Measurements from ENCODE around the gene MASP2. TPM values are rescaled to one million over a fixed set of nuclear protein-coding genes. Genes with fewer than 3 reads are reported as not detected.
"Not testable (repeated sequence)": the region's sequence is repeated elsewhere in the genome, so short reads cannot be mapped to it uniquely, and the experiment has no call there.

MASP2 gene
- not detected for total RNA-seq

DNA sequence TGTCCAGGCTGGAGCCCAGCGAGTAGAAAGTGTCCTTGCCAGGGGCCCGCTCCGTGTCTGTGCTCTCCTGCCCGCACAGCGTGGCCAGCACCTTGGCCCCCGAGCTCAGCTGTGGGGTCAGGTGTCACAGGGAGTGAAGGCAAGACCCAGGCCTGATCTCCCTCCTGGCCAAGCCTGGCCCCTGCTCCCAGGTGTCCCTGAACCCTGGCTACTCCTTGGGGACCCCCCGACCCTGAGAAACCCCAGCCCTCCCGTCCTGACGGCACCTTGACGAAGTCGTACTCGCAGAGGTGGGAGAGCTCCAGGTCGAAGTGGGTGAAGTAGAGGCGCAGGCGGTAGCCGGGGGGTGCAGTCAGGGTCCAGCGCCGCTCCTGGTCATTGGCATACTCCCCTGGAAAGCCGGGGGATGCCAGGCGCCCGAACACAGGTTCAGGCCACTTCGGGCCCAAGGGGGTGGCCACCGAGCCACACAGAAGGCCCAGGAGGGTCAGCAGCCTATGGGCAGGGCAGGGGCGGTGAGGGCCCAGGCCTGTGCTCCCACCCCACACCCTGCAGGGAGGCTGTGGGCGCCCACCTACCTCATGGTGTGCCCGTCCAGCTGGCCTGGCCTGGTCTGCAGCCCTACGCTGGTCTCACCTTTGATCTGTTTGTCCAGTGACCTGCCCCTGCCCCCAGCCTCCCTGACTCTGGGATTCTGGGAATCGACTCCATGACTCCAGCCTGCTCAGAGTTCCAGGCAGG lies at the start of gene MASP2:
MASP2 (minus strand) TSS at position 615 of the 741 bp plus-strand sequence; CDS start at position 583, 32 bp downstream.
- H3K4me1 ChIP-seq (replicated peaks), result no peaks in the 10 kb centered on the region
- WGBS, result 91% methylated on average over 26 of the region's 28 CpGs
- TF ChIP-seq, protein P1, sequence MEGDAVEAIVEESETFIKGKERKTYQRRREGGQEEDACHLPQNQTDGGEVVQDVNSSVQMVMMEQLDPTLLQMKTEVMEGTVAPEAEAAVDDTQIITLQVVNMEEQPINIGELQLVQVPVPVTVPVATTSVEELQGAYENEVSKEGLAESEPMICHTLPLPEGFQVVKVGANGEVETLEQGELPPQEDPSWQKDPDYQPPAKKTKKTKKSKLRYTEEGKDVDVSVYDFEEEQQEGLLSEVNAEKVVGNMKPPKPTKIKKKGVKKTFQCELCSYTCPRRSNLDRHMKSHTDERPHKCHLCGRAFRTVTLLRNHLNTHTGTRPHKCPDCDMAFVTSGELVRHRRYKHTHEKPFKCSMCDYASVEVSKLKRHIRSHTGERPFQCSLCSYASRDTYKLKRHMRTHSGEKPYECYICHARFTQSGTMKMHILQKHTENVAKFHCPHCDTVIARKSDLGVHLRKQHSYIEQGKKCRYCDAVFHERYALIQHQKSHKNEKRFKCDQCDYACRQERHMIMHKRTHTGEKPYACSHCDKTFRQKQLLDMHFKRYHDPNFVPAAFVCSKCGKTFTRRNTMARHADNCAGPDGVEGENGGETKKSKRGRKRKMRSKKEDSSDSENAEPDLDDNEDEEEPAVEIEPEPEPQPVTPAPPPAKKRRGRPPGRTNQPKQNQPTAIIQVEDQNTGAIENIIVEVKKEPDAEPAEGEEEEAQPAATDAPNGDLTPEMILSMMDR (IDR thresholded peaks at IDR 0.05), result no peak
- TF ChIP-seq POLR2AphosphoS5 (IDR thresholded peaks at IDR 0.05) (no peak), POLR2A (IDR thresholded peaks at IDR 0.05) (no peak)
- H3K9me3 ChIP-seq, result no peaks in the 10 kb centered on the region
- no peak within 1 kb of the TSS for H3K27ac ChIP-seq
- intact Hi-C loops (cut with DNase I), result no loop called here
- no peaks in the 10 kb centered on the region for H3K36me3 ChIP-seq
- H3K4me3 ChIP-seq, result no peak within 1 kb of the TSS
- H3K27me3 ChIP-seq (replicated peaks; ENCODE audit: insufficient read depth), result no peaks in the 10 kb centered on the region
- no peak for DNase-seq (ENCODE audit: low spot score)

DNA sequence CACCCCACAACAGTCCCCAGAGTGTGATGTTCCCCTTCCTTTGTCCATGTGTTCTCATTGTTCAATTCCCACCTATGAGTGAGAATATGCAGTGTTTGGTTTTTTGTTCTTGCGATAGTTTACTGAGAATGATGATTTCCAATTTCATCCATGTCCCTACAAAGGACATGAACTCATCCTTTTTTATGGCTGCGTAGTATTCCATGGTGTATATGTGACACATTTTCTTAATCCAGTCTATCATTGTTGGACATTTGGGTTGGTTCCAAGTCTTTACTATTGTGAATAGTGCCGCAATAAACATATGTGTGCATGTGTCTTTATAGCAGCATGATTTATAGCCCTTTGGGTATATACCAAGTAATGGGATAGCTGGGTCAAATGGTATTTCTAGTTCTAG lies 36.7 kb upstream of the MASP2 start:
- 93% methylated on average over 3 of the region's 3 CpGs for WGBS
- H3K27me3 ChIP-seq (replicated peaks; ENCODE audit: insufficient read depth); H3K4me3 ChIP-seq; intact Hi-C loops (cut with DNase I); H3K27ac ChIP-seq; H3K36me3 ChIP-seq; DNase-seq (ENCODE audit: low spot score); H3K9me3 ChIP-seq; H3K4me1 ChIP-seq (replicated peaks): not testable (repeated sequence)

DNA sequence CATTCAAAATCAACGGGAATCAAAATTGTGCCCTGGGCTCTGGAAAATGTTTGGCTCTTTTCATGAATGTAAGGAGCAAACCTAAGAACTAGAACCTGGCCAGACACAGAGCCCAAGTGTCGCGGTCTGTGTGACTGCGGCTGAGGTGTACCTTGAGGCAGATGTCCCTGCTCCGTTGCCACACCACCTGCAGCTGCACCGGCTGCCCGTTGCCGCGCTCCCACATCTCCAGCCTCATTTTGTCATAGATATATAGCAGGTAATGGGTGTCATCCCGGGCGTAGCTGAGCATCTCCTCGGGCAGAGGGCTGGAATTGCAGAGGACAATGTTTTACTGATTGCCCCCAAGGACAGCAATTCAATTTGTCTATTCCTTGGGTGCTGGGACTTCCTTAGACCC lies 33.9 kb upstream of the MASP2 start:
- no peak overlapping the region for H3K27ac ChIP-seq
- no peak overlapping the region for H3K4me3 ChIP-seq
- H3K9me3 ChIP-seq, result no peaks in the 10 kb centered on the region
- intact Hi-C loops (cut with DNase I), result no loop called here
- peaks cover 9 to 11% of the 10 kb centered on the region in 2 donors for H3K36me3 ChIP-seq
- TF ChIP-seq POLR2A (IDR thresholded peaks at IDR 0.05) (no peak), POLR2AphosphoS5 (IDR thresholded peaks at IDR 0.05) (no peak)
- TF ChIP-seq, protein P1 (IDR thresholded peaks at IDR 0.05), result no peak
- 88% methylated on average over 12 of the region's 12 CpGs for WGBS
- DNase-seq (ENCODE audit: low spot score), result no peak
- H3K27me3 ChIP-seq (replicated peaks; ENCODE audit: insufficient read depth), result no peaks in the 10 kb centered on the region
- H3K4me1 ChIP-seq (replicated peaks), result no peaks in the 10 kb centered on the region

DNA sequence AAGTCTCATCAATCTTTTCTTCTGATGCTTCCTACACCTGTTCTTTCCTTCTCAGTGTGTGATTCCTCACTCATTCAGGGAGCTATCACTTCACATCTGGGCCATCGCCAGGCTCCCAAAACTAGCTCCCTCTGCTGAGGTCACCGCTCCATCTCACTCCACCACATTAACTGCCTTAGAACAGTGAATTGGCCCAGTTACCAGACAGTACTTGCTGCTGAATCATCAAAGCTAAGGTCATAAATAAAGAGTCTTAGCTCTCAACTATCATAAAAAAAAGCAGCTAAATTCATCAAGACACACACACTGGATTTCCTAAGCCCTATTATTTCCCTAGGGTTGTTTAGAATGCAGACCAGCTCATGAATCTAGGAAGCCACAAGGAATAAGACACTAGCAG lies 31.6 kb upstream of the MASP2 start:
- intact Hi-C loops (cut with DNase I), result no loop called here
- Histone ChIP-seq H3K4me3 (no peak overlapping the region), H3K4me1 (replicated peaks) (no peaks in the 10 kb centered on the region), H3K27me3 (replicated peaks; ENCODE audit: insufficient read depth) (no peaks in the 10 kb centered on the region), H3K27ac (no peak overlapping the region), H3K36me3 (peaks cover 20 to 25% of the 10 kb centered on the region in 2 donors), H3K9me3 (no peaks in the 10 kb centered on the region)
- TF ChIP-seq, protein P1 (IDR thresholded peaks at IDR 0.05), result no peak
- no peak for DNase-seq (ENCODE audit: low spot score)
- 98% methylated on average over 2 of the region's 2 CpGs for WGBS

DNA sequence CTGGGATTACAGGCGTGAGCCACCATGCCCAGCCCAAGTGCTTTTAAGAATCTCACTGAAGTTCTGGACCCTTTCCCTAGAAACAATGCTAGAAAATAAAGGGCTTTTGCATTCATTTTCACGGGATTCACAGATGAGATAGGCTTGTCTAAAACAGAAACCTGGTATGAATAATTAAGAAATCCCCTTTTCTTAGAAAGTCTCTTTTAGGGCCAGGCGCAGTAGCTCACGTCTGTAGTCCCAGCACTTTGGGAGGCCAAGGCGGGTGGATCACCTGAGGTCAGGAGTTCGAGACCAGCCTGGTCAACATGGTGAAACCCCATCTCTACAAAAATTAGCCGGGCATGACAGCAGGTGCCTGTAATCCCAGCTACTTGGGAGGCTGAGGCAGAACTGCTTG lies 26.4 kb upstream of the MASP2 start:
- H3K4me1 ChIP-seq (replicated peaks); DNase-seq (ENCODE audit: low spot score); H3K27me3 ChIP-seq (replicated peaks; ENCODE audit: insufficient read depth); H3K27ac ChIP-seq; H3K4me3 ChIP-seq; intact Hi-C loops (cut with DNase I); H3K9me3 ChIP-seq: not testable (repeated sequence)
- 89% methylated on average over 7 of the region's 7 CpGs for WGBS
- H3K36me3 ChIP-seq, result peaks cover 20 to 28% of the 10 kb centered on the region in 2 donors

DNA sequence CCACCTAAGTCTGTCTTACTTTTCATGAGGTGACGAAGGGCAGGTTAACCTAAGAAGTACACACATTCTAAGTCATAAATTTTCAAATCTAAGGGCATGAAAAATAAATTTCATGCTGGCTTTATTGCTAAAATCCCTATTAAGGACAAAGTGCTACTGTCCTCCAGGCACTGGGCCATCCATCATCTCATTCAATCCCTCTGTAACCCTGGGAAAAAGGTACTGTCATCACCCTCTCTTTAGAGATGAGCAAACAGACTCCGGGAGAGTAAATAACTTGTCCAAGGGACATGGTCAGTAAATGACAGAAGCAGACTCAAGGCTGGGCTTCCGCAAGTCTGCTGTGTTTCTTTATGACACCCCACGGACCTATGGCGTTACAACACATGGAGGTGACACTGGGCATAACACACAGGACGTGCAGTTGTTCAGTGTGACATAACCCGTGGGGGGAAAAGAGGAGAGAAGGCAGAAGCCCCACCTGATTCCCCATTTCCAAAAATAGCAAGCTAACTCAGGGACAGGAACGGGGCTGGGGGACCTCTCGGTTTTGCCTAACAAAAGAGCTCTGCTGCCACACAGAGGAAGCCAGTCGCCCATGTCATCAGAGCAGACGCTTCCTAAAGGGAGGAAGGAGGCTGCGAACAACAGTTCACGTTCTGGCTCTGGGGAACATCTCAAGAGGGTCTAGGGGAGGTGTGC lies 25.3 kb upstream of the MASP2 start:
- DNase-seq (ENCODE audit: low spot score), result no peak
- TF ChIP-seq POLR2A (IDR thresholded peaks at IDR 0.05) (no peak), POLR2AphosphoS5 (IDR thresholded peaks at IDR 0.05) (no peak)
- TF ChIP-seq, protein P1 (IDR thresholded peaks at IDR 0.05), result no peak
- no peaks in the 10 kb centered on the region for H3K9me3 ChIP-seq
- H3K4me1 ChIP-seq (replicated peaks), result peaks cover 7% of the 10 kb centered on the region
- WGBS, result 54% methylated on average over 13 of the region's 13 CpGs
- intact Hi-C loops (cut with DNase I), result no loop called here
- no peak overlapping the region for H3K4me3 ChIP-seq
- no peak overlapping the region for H3K27ac ChIP-seq
- peaks cover 20 to 33% of the 10 kb centered on the region in 2 donors for H3K36me3 ChIP-seq
- no peaks in the 10 kb centered on the region for H3K27me3 ChIP-seq (replicated peaks; ENCODE audit: insufficient read depth)
